GM19328 (cell line): ENCODE results near the gene PORCN.
"Not testable (repeated sequence)": the region's sequence is repeated elsewhere in the genome, so short reads cannot be mapped to it uniquely, and the experiment has no call there.

Source experiments
- ATAC-seq: cut with Tn5 transposase; IDR thresholded peaks from one replicate; pipeline ENCODE4 v1.9.1; 2021; ENCODE audit warnings: mild to moderate bottlenecking, moderate library complexity; ENCODE audit not compliant: unreplicated experiment

Gene PORCN

DNA sequence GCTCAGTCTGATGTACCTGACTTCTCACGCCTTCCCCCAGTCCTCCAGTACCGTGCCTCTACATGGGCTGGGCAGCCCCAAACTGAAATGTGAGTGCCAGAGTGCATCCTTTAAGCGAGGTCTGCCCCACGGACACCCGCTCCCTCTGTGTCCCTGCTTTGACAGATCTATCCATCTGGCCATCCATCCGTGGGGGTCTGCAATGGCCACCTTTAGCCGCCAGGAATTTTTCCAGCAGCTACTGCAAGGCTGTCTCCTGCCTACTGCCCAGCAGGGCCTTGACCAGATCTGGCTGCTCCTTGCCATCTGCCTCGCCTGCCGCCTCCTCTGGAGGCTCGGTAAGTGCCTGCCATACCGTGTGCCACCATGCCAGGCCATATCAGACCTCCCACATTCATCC lies 827 bp downstream of the PORCN start:
- no peak for ATAC-seq

DNA sequence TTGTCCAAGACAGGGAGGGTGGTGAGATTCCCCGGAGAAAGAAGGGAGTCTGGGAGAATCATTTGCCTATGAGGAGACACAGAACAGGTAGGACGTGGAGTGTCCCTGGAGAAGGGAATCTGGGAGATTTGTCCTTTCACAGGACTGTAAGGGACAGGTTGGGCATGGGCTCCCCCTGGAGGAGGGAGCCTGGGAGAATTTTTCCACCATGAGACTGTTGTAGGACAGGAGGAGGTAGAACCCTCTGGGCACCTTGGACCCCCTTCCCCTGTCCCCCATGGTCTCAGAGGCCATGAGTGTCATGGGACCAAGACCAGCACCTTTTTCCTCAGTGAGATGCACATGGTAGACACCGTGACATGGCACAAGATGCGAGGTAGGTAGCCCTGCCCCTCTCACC lies 2.8 kb downstream of the PORCN start:
- ATAC-seq: no peak

DNA sequence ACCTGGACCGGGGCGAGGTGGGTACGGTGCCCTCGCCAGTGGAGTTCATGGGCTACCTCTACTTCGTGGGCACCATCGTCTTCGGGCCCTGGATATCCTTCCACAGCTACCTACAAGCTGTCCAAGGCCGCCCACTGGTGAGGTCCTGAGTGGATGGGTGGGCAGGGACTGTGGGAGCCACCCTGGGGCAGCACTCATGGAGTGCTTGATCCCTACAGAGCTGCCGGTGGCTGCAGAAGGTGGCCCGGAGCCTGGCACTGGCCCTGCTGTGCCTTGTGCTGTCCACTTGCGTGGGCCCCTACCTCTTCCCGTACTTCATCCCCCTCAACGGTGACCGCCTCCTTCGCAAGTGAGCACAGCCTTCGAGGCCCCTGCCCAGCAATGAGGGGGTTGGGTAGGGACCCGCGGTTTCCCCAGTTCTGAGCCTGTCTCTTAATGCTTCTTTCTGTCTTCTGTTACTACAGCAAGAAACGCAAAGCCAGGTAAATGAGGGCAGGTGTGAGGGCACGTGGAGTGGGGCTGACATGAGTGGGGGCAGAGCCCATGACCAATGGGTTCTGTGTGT lies 3.7 kb downstream of the PORCN start:
- ATAC-seq: no peak

DNA sequence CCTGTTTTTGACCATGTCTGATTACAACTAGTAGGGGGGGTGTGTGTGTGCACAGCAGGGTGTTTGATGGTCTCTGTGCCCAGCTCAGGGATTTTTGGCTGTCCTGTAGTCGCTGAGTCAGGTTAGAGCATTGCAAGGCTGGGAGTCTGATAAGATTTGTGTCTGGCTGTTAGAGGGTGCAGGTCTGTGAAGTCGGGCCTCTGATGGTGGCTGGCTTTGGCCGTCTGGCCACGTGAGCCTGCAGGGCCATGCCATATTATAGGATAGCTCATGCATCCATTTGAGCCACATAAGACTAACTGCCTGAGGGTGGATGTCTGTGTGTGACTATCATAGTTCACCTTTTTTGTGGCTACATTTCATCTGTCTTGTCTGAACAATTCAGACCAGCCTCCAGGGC lies 4.9 kb downstream of the PORCN start:
- ATAC-seq: no peak

DNA sequence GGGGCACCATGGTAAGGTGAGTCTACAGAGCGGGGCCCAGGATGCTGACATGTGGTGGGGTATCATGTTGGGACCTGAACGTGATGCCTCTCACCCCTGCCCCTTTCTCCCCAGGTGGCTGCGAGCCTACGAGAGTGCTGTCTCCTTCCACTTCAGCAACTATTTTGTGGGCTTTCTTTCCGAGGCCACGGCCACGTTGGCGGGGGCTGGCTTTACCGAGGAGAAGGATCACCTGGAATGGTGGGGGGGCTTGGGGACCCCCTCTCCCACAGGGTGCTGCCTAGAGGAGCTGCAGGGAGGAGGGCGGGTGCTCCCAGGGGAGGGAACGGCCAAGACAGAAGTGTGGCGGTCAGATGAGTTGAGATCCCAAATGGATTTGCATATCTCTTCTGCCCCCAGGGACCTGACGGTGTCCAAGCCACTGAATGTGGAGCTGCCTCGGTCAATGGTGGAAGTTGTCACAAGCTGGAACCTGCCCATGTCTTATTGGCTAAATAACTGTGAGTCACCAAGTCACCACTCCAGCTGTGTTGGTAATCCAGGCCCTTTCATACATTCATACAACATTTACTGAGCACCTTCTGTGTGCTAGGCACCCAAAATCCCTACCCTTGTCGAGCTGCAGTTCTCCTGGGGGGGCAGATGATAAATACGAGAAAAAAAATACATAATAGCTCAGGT lies 5.5 kb downstream of the PORCN start:
- ATAC-seq: no peak

DNA sequence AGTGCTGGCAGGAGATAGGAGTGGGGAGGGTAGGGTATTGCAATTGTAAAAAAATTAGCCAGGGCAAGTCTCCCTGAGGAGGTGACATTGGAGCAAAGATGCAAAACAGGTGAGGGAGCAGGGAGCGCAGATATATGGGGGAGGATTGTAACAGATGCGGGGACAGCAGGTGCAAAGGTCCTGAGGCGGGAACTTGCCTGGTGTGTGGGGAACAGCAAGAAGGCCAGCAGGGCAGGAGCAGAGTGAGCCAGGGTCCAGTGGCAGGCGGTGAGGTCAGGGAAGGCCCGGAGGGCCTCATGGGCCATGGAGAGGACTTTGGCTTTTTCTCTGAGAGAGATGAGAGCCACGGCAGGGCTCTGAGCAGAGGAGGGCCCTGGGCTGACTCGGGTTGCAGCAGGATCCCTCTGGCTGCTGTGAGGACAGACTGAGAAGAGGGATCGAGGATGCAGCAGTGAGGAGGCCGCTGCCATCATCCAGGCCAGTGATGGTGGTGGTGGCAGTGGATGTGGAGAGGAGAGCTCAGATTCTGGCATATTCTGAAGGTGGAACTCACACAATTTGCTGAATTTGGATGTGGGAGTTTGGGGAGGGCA lies 6.2 kb downstream of the PORCN start:
- ATAC-seq: no peak

DNA sequence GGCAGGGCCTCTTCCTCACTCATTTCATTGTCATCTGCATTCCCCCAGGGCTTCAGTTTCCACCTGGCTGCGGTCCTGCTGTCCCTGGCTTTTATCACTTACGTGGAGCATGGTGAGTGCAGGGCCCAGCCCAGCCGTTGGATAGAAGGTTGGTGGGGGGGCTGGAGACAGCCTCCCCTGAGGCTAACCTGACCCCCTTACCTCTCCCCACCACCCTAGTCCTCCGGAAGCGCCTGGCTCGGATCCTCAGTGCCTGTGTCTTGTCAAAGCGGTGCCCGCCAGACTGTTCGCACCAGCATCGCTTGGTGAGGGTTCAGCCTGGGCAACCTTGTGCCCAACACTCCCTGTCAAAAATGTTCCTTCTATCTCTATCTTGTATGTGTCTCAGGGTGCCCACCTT lies 7.0 kb downstream of the PORCN start:
- no peak for ATAC-seq

DNA sequence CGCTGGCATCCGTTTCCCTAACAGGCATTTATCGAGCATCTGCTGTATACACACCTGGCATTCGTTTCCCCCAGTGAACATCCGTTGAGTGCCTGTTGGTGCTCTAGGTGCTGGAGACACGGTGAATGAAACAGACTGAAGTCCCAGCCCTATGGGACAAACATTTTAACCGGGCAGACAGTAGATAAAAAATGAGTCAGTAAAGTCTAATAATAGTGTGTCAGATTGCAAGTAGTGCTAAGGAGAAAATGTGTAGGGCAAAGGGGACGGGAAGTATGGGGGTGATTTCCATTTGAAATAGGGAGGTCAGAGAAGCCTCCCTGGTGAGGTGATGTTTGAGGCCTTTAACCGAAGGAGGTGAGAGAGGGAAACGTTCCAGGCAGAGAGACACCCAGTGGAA lies 7.5 kb downstream of the PORCN start:
- no peak for ATAC-seq

DNA sequence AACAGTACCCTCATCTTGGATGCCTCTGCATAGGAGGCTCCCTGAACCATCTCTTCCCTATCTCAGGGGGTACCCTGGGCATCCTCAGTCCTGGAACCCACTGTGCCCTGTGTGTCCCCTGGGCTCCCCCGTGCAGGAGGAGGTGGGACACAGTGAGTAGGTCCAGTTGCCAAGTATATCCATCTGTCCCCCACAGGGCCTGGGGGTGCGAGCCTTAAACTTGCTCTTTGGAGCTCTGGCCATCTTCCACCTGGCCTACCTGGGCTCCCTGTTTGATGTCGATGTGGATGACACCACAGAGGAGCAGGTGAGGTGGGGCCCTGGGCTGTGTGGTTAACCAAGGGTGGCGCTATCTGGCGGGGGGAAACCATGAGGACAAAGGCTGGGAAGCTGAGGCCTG lies 8.2 kb downstream of the PORCN start:
- no peak for ATAC-seq

DNA sequence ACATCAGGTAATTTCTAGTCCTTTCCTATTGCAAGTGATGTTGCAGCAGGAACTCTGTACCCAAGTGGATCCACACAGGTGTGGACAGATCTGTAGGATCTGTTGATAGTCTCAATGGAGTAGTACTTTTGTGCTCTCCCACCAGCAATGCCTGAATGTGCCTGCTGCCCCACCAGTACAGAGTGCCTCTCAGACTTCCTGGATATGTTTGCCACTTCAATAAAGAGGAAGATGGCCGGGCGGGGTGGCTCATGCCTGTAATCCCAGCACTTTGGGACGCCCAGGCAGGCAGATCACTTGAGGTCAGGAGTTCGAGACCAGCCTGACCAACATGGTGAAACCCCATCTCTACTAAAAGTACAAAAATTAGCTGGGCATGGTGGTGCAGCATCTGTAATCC lies 10.7 kb downstream of the PORCN start:
- ATAC-seq: not testable (repeated sequence)

DNA sequence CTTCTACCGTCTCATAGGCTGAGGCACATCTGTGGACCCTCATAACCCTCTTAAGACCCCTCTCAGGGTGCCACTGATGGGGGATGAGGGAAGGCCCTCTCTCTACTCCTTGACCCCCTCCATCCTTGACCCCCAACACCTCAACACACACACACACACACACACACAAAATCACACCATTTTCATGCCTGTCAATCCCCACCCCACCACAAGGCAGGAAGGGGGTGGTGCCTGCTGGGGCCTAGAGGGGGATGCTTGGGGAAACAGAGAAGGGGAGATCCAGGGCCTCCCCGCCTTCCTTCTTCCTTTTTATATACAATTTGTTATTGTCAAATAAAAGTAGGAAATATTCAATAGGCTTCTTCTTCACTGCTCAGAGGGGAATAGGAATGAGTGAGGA lies 11.7 kb downstream of the PORCN start:
- ATAC-seq: no peak

DNA sequence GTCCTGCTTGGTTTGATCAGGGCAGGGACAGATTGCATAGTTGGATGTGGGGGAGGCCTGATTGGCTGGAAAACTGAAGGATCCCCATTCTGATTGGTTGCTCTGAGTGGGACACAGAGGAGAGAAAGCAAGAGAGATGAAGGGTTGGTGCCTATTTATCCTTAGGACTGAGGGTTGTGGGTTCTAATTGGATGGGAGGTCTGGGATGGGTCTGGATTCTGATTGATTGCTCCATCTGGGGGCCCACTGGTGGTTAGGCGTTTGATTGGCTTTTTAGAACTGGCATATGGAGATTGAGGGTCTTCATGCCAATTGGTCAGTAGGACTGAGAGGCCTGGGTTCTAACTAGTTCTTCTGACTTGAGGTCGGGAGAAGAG lies 12.2 kb downstream of the PORCN start:
- no peak for ATAC-seq

DNA sequence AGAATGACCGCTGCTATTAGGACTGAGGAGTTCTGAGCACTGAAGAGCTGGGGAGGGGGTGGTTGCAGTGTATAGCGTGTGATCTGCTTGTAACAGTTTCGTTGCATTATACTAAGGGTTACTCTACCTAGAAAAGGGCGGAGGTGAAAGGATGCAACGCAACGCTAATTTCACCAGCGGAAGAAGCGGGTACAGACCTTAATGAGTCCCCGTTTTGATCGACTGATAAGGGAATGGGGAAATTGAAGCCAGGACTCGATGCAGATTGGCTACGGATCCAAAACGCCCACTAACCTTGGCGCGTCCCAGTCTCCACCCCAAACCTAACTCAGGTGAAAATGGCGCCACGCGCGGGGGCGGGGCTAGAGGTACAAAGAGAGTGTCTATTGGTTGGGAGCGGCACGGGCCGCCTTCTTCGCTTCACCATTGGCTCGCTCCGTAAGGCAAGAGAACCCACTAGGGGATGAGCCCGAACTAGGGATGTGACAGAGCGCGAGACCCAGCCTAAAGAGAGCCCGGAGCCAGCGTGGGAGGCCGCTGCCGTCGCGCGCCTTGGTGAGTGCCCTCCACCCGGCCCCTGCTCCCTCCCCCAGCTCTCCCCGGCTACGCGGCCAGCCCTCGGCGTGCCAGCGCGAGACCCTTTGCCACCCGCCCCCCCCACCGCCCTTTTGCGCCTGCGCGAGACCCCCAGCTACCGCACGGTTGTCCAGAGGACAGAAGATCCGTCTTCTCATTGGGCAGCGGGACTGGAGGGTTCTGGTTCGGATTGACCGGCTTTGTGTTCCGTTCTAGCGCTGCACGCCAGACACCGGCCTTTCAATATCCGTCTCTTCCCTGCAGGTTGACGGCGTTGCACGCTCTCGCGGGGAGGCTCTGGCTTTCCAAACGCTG lies 12.8 kb downstream of the PORCN start, which contains the start of gene EBP:
TSS of gene EBP (plus strand) at position 456 of the 891 bp plus-strand sequence. CDS start 1,964 bp downstream, outside the sequence.
- peak; percentile 94 for ATAC-seq

DNA sequence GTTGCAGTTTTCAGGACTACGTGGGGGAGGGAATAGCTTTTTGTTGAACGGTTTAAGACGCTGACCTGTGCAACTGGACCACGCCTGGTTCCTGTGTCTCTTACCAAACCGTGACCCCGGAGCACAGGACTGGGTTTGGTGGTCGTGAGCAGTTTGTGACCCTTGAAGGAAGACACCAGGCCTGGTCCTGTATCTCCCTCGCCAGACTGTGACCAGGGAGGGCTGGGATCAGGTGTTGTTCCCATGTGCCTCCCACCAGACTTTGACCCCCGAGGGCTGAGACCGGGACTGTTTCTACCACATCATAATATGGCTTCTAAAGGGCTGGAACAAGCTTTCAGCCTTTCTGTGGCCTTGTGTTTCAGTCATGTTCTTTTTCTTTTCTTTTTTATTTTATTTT lies 13.5 kb downstream of the PORCN start:
- ATAC-seq: no peak

DNA sequence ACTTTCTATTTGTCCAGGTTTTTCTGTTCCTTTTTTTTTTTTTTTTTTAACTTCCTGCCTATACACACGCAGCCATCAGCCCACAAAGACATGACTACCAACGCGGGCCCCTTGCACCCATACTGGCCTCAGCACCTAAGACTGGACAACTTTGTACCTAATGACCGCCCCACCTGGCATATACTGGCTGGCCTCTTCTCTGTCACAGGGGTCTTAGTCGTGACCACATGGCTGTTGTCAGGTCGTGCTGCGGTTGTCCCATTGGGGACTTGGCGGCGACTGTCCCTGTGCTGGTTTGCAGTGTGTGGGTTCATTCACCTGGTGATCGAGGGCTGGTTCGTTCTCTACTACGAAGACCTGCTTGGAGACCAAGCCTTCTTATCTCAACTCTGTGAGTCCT lies 14.9 kb downstream of the PORCN start:
- no peak for ATAC-seq

DNA sequence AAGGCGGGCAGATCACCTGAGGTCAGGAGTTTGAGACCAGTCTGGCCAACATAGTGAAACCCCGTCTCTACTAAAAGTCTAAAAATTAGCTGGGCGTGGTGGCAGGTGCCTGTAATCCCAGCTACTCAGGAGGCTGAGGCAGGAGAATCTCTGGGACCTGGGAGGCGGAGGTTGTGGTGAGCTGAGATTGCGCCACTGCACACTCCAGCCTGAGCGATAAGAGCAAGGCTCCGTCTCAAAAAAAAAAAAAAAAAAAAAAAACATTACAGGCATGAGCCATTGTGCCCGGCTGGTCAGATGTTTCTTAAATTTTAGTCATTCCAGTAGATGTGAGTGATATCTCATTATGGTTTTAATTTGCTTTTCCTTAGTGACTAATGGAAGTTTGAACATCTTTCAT lies 17.1 kb downstream of the PORCN start:
- not testable (repeated sequence) for ATAC-seq

DNA sequence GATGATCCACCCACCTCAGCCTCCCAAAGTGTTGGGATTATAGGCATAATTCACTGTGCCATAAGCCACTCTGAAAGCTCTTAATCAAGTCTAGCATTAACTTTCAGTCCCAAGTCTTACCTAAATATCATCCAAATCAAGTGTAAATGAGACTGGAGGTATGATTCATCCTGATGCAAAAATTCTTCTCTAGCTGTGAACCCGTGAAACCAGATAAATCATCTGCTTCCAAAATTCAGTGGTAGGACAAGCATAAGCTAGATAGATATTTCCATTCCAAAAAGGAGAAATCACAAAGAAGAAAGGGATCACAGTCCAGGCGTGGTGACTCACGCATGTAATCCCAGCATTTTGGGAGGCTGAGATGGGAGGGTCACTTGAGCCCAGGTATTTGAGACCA lies 21.9 kb downstream of the PORCN start:
- ATAC-seq: no peak

DNA sequence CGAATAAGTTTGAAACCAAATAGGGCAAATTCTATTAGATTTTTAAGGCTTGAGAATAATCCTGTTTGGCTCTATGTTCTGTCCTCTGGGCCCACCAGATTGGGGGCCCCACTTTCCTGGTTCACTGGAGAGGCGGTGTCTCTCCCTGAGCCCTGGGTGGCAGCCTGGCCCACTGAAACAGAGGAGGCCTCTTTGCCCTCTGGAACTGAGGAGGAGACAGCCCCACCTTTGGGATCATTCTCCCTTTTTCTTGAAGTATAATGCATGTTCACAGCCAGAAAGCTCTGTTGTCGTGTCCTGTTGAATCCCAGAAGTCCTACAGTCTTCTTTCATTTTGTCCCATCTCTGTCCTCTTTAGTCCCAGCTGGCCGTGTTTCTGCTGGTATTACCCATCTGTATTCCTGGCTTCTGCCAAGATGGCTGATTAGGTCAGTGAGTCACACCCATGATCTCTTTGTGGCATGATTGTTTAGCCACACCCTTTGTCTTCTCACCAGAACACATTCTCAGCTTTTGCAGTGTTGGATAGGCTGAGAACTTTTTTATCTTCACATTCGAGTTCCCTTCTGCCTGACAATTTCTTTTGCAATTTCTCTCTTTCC lies 22.7 kb downstream of the PORCN start:
- no peak for ATAC-seq

DNA sequence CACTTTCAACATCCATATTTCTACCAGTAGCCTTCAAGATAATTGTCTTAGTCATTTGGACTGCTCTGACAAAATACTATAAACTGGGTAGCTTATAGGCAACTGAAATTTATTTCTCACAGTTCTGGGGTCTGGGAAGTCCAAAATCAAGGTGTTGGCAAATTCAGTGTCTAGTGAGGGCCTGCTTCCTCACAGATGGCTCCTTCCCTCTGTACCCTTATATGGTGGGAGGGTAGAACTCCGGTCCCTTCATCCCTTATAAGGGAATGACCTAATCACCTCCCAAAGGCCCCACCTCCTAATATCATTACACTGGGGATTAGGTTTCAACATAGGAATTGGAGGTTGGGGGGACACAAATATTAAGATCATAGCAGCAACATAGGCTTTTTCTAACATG lies 23.4 kb downstream of the PORCN start:
- no peak for ATAC-seq

DNA sequence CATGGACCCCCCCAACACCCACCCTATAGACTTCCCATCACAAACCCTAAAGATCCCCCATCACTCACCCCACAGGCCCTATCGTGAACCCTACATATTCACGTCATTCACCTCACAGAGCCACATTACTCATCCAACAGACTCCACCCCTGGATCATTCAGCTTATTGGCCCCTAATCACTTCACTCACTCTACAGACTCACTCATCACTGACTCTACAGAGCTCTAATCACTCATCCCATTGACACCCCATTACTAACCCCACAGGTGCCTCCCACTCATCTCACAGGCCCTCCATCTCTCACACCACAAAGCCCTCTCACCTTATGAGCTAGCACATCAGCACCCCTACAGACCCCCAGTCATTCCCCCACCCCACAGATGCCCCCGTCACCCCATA lies 24.4 kb downstream of the PORCN start:
- ATAC-seq: no peak

DNA sequence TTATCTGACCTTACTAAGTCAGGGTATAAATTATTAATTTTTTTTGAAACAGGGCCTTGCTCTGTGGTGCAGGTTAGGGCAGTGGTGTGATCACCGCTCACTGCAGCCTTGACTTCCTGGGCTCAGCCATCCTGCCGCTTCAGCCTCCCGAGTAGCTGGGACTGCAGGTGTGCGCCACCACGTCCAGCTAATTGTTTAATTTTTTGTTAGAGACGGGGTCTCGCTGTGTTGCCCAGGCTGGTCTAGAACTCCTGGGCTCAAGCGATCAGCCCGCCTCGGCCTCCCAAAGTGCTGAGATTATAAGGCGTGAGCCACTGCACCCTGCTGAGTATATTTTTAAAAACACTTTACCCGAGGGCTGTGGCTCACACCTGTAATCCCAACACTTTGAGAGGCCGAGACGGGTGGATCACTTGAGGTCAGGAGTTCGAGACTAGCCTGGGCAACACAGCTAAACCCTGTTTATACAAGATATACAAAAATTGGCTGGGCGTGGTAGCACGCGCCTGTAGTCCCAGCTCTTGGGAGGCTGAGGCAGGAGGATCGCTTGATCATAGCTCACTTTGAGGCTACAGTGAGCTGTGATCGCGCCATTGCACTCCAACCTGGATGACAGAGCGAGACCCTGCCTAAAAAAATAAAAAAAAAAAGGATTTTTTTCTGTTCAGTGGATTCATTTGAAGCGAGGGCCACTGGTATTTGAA lies 30.0 kb downstream of the PORCN start:
- no peak for ATAC-seq
